ENCODE results near the gene WDFY4.

DNA sequence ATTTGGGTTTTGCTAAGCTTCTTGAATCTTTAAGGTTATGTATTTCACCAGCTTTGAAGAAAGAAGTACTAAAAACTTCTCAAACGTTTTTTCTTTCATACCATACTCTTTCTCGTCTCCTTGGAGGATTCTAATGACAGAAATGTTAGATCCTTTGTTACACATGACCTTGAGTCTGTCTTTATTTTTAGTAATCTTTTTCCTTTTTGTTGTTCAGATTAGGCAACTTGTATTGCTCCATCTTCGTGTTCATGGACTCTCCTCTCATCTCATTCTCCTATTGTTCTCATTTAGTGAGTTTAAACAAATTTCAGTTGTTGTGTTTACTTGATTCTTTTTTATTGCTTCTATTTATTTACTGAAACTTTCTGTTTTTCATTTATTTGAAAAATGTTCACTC lies 73.7 kb downstream of the WDFY4 start:
- TF ChIP-seq, protein P1, sequence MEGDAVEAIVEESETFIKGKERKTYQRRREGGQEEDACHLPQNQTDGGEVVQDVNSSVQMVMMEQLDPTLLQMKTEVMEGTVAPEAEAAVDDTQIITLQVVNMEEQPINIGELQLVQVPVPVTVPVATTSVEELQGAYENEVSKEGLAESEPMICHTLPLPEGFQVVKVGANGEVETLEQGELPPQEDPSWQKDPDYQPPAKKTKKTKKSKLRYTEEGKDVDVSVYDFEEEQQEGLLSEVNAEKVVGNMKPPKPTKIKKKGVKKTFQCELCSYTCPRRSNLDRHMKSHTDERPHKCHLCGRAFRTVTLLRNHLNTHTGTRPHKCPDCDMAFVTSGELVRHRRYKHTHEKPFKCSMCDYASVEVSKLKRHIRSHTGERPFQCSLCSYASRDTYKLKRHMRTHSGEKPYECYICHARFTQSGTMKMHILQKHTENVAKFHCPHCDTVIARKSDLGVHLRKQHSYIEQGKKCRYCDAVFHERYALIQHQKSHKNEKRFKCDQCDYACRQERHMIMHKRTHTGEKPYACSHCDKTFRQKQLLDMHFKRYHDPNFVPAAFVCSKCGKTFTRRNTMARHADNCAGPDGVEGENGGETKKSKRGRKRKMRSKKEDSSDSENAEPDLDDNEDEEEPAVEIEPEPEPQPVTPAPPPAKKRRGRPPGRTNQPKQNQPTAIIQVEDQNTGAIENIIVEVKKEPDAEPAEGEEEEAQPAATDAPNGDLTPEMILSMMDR (IDR thresholded peaks at IDR 0.05; ENCODE audit: insufficient read depth, low read depth, low read length) = no peak
- TF ChIP-seq EZH2 (IDR thresholded peaks at IDR 0.05; ENCODE audit: insufficient read depth, low read length) = no peak

Measured in astrocyte (in vitro differentiated cells and primary cell).